ENCODE results near the gene LRRC8E. TPM values are rescaled to one million over a fixed set of nuclear protein-coding genes. Genes with fewer than 3 reads are reported as not detected.
A peak's percentile ranks its signal among the peaks of the same experiment; 100 is the strongest.

Gene LRRC8E
- total RNA-seq, 1 donor from 2014 or later = not detected

GRCh38 chr19:7914598-7915045, 26.3 kb downstream of the LRRC8E start, which contains the start of gene TGFBR3L:
Gene TGFBR3L, plus strand, starts transcription at chr19:7914830.
- intact Hi-C loops (cut with DNase I) = loop anchor here (5.0 kb wide), 1 partner anchor 87 kb away; no protein-coding TSS in a partner anchor

GRCh38 chr19:7915250-7916102, 27.2 kb downstream of the LRRC8E start:
- intact Hi-C loops (cut with DNase I) = loop anchor here (5.0 kb wide), 1 partner anchor 88 kb away; no protein-coding TSS in a partner anchor
- Histone ChIP-seq H3K9me3 (no peaks in the 10 kb centered on the region), H3K27ac (no peak overlapping the region), H3K4me1 (peaks cover 21 to 22% of the 10 kb centered on the region in 2 donors), H3K36me3 (peaks cover 27 to 28% of the 10 kb centered on the region in 2 donors), H3K27me3 (peaks cover 13% of the 10 kb centered on the region), H3K4me3 (peak overlapping the region in 1 of 2 donors; percentile 62)
- no peak for DNase-seq (ENCODE audit: low spot score in 2 of 2)
- no peak for TF ChIP-seq CTCF (IDR thresholded peaks at IDR 0.05)

More at GRCh38 chr19:7914598-7915045, 26.3 kb downstream of the LRRC8E start, which contains the start of gene TGFBR3L:
- Histone ChIP-seq H3K36me3 (peaks cover 35 to 37% of the 10 kb centered on the region in 2 donors), H3K4me1 (peaks cover 17% of the 10 kb centered on the region in 2 donors), H3K27ac (no peak within 1 kb of the TSS), H3K4me3 (no peak within 1 kb of the TSS), H3K27me3 (peaks cover 13% of the 10 kb centered on the region), H3K9me3 (no peaks in the 10 kb centered on the region)
- TF ChIP-seq CTCF (IDR thresholded peaks at IDR 0.05) = no peak
- DNase-seq (ENCODE audit: low spot score in 2 of 2) = no peak

- Histone ChIP-seq H3K36me3 (peaks cover 18 to 20% of the 10 kb centered on the region in 2 donors), H3K27ac (no peak overlapping the region), H3K4me3 (peak overlapping the region; percentile 45 to 62), H3K9me3 (no peaks in the 10 kb centered on the region), H3K27me3 (peaks cover 13% of the 10 kb centered on the region), H3K4me1 (peaks cover 26 to 27% of the 10 kb centered on the region in 2 donors)
- intact Hi-C loops (cut with DNase I) = loop anchor here (5.0 kb wide), 1 partner anchor 89 kb away; no protein-coding TSS in a partner anchor
- no peak for DNase-seq (ENCODE audit: low spot score in 2 of 2)
- no peak for TF ChIP-seq CTCF (IDR thresholded peaks at IDR 0.05)
Measured at GRCh38 chr19:7916103-7916954, 28.0 kb downstream of the LRRC8E start.

- Histone ChIP-seq H3K4me1 (peaks cover 32% of the 10 kb centered on the region in 2 donors), H3K27ac (peak overlapping the region; percentile 11 to 44), H3K36me3 (peaks cover 14% of the 10 kb centered on the region in 2 donors), H3K27me3 (peaks cover 13% of the 10 kb centered on the region), H3K9me3 (no peaks in the 10 kb centered on the region), H3K4me3 (peak overlapping the region; percentile 45 to 62)
- DNase-seq (ENCODE audit: low spot score in 2 of 2) = no peak
- no peak for TF ChIP-seq CTCF (IDR thresholded peaks at IDR 0.05)
- intact Hi-C loops (cut with DNase I) = loop anchor here (5.0 kb wide), 1 partner anchor 90 kb away; no protein-coding TSS in a partner anchor
Measured at GRCh38 chr19:7916955-7917266, 28.6 kb downstream of the LRRC8E start.

Data from ascending aorta (tissue), 2 donors.